IPS-NIHi7 (cell line): ENCODE results near the gene SDR9C7.
"Not testable (repeated sequence)": the region's sequence is repeated elsewhere in the genome, so short reads cannot be mapped to it uniquely, and the experiment has no call there.

Experiments used
- DNase-seq: peaks from one replicate; pipeline ENCODE4 v3.0.0; 2012; ENCODE audit warnings: mixed read lengths; ENCODE audit errors: extremely low spot score

SDR9C7 gene

DNA sequence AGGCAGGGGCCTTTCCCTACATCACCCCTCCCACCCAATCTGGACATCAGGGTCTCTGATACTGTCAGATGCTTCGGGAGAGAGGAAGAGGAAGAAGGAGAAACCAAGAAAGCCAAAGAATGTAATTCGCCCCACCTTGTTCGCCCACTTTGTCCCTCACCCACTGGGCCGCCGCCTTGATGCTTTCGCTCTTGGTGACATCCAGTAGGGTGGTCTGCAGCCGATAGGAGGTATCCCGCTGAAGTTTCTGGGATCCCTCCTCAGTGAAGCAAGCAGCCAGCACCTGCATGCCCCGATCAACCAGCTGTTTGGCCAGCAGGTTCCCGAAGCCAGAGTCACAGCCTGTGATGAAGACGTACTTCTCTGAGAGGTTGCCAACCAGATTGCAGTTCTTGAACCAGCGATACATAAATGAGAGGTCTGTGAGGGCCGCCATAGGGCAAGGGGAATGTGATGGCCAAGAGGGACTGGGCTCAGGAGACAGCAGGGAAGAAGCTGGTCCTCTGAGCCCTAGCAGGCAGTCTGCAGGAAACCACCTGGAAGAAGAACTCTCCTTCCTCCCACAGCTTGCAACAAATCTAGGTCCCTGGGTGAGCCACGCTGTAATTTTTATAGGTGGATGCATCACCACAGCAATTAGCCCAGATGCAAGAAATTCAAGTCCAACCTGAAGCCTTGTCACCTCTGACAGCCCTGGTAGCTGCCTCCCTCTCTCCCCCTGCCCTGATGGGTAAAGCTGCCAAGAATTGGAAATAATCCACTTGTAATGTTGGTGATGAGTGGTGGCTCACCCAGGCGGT is at the start of gene SDR9C7:
Gene SDR9C7 (minus strand): TSS at position 583 of the 800 bp plus-strand sequence. CDS start 147 bp downstream, at position 436.
- no peak for DNase-seq

DNA sequence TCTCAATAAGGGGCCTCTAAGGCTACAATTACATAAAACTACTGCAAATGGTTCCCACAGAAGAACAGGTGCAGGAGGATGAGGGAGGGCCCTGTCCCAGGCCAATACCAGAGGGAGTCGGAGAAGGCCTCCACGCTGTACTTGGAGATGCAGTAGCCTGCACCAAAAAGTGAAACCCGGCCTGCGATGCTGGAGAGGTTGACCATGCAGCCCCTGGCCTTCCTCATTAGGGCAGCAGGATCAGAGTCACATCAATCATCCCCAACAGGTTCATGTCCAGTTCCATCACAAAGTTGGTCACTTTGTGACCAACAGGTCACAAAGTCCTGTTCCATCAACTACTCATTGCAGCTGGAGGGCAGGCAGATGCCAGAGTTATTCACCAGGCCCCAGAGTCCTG is 49.2 kb upstream of the SDR9C7 start:
- no peak for DNase-seq

DNA sequence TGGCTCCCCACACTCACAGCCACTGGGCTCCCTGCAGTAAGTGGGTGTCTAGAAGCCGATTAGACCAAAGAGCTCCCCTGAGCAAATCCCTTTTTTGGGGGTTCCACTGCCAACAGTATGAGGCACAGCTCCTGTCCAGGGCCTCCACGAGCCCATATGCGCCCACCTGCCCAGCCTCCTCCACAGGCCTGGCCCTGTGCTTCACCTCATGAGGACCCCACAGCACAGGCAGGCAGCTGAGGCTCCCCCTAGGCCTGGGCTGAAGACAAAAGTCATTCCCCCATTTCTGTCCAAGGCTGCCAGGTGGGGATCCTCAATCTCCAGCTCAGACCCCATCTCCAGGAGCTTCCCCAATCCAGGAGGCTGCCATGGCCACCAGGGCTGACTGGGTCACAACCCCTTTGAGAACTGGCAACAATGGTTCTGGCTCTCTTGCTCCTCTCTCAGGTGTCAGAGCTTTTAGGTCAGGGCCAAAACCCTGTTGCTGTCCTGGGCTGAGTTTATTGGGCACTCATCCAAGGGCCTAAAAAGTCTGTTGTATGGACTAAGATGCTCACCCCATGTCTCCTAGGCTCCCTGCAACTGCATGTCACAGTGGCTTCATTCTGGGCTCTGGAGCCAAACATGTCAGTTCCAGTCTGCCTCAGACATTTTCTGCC is 48.5 kb upstream of the SDR9C7 start:
- not testable (repeated sequence) for DNase-seq

DNA sequence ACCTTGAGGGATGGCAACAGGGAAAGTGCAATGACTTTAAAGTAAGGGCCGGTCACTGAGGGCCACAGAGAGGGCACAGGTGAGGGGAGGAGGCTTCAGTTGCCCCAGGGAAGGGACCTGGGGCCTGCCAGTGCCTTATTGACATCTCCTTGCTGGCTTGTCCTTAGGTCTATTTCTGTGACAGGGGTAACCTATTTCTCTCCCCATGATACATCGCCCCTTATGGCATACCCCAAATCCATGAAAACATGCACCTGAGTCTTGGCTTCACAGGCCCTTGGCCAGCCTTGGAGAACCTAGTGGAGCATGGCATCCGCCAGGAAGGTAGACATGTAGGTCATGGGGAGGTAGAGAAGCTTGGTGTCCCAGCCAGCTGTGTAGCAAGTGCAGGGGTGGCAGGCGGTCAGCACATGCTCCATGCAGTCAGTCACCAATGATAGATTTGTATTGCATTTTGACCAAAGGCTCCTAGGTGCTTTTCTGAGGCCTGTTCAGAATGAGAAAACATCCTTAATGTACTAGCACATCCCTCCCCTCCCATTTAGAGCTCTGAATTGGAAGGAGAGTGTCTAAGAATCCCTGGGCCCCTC is 46.8 kb upstream of the SDR9C7 start:
- DNase-seq: no peak

DNA sequence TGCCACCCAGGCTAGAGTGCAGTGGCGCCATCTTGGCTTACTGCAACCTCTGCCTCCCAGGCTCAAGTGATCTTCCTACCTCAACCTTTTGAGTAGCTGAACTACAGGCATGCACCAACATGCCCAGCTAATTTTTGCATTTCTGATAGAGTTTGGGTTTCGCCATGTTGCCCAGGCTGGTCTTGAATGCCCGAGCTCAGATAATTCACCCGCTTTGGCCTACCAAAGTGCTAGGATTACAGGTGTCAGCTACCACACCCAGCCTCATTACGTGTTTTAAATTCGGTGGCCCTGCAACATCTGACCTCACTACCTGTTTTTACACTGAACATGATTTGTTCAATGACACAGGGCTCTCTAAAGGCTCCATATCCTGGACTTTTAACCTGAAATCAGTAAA is 46.1 kb upstream of the SDR9C7 start:
- no peak for DNase-seq

DNA sequence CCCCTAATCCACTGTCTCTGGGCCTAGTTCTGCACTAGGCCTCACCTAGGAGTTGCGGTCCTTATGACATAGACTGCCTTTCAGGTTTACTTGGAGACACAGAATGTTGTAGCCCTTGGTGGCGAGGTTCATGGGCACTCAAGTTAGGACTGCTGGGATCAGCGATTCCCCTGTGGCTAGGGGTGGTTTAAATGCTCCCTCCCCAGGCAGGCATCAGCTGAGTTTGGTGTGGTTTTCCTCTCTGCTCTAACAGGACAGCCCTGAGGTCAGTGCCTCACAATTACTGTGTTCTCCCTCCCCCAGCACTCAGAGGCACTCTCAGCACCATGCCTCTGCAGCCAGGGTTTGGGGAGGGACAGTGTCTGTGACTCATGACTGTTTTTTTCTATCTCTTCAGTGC is 45.4 kb upstream of the SDR9C7 start:
- DNase-seq: no peak

DNA sequence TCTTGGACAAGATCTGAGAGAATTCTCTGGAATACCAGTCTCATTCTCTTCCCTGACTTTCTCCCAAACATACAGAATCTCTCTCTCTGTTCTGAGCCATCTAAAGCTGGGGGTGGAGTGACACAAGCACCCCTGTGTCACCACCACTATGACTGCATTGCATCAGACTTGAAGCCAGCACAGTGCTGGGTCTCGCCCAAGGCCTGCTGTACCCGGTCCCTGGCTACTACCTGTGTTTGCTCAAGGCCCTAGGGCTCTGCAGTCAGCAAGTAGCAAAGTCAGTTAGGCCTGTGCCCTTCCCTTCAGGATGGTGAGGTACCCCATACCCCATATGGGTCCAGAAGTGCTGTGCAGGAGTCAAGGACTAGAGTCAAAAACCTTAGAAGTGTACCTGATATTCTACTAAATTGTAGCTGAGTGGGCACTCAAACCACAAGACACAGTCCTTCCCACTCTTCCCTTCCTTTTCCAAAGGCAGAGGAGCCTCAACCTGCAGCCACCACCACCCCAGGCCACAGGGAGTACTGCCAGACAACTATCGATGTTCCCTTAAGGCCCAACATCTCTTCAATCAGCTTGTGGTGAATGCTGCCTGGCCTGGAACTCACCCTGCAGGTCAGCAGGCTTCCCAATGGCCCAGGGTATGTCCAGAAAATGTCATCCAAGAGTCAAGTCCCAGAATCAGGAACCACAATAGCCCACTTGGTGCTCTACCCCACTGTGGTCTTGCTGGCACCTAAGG is 44.4 kb upstream of the SDR9C7 start:
- no peak for DNase-seq

DNA sequence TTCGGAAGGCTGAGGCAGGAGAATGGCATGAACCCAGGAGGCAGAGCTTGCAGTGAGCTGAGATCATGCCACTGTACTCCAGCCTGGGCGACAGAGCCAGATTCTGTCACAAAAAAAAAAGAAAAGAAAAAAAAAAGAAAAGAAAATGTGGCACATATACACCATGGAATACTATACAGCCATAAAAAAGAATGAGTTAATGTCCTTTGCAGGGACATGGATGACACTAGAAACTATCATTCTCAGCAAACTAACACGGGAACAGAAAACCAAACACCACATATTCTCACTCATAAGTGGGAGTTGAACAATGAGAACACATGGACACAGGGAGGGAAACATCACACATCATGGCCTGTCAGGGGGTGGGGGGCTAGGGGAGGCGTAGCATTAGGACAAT is 43.2 kb upstream of the SDR9C7 start:
- DNase-seq: not testable (repeated sequence)

DNA sequence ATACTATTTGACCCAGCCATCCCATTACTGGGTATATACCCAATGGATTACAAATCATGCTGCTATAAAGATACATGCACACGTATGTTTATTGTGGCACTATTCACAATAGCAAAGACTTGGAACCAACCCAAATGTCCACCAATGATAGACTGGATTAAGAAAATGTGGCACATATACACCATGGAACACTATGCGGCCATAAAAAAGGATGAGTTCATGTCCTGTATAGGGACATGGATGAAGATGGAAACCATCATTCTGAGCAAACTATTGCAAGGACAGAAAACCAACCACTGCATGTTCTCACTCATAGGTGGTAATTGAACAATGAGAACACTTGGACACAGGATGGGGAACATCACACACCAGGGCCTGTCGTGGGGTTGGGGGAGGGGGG is 40.0 kb upstream of the SDR9C7 start:
- not testable (repeated sequence) for DNase-seq

DNA sequence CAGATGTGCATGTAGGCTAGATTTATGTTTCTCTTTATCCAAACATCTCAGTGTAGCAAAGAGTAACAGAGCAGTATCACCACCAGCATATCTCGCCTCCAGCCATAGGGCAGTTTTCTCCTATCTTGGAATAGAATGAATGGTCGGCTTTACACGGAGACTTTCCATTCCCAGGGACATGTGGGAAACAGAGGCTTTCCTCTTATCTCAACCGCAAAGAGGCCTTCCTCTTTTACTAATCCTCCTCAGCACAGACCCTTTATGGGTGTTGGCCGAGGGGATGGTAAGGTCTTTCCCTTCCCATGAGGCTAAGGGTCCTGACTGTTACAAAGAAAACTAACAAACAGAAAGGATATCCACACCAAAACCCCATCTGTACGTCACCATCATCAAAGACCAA is 34.7 kb upstream of the SDR9C7 start:
- DNase-seq: not testable (repeated sequence)

DNA sequence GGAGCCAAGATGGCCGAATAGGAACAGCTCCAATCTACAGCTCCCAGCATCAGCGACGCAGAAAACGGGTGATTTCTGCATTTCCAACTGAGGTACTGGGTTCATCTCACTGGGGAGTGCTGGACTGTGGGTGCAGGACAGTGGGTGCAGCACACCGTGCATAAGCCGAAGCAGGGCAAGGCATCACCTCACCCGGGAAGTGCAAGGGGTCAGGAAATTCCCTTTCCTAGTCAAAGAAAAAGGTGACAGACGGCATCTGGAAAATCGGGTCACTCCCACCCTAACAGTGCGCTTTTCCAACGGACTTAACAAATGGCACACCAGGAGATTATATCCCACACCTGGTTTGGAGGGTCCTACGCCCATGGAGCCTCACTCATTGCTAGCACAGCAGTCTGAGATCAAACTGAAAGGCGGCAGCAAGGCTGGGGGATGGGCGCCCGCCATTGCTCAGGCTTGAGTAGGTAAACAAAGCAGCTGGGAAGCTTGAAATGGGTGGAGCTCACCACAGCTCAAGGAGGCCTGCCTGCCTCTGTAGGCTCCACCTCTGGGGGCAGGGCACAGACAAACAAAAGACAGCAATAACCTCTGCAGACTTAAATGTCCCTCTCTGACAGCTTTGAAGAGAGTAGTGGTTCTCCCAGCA is 31.9 kb upstream of the SDR9C7 start:
- DNase-seq: not testable (repeated sequence)

DNA sequence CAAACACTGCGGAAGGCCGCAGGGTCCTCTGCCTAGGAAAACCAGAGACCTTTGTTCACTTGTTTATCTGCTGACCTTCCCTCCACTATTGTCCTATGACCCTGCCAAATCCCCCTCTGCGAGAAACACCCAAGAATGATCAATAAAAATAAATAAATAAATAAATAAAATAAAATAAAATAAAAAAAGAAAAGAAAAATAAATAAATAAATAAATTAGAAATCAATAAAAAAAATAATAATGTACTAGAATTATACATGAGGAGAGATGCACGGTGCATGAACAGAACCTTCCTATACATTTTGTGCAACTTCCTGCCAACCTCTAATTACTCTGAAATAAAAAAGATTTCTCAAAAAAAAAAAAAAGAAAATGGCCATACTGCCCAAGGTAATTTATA is 30.9 kb upstream of the SDR9C7 start:
- not testable (repeated sequence) for DNase-seq

DNA sequence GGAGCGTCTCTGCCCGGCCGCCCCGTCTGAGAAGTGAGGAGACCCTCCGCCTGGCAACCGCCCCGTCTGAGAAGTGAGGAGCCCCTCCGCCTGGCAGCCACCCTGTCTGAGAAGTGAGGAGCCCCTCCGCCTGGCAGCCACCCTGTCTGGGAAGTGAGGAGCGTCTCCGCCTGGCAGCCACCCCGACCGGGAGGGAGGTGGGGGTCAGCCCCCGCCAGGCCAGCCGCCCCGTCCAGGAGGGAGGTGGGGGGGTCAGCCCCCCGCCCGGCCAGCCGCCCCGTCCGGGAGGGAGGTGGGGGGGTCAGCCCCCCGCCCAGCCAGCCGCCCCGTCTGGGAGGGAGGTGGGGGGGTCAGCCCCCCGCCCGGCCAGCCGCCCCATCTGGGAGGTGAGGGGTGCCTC is 29.3 kb upstream of the SDR9C7 start:
- not testable (repeated sequence) for DNase-seq

DNA sequence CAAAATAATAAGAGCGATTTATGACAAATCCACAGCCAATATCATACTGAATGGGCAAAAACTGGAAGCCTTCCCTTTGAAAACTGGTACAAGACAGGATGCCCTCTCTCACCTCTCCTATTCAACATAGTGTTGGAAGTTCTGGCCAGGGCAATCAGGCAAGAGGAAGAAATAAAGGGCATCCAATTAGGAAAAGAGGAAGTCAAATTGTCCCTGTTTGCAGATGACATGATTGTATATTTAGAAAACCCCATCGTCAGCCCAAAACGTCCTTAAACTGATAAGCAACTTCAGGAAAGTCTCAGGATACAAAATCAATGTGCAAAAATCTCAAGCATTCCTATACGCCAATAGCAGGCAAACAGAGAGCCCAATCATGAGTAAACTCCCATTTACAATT is 28.0 kb upstream of the SDR9C7 start:
- not testable (repeated sequence) for DNase-seq

DNA sequence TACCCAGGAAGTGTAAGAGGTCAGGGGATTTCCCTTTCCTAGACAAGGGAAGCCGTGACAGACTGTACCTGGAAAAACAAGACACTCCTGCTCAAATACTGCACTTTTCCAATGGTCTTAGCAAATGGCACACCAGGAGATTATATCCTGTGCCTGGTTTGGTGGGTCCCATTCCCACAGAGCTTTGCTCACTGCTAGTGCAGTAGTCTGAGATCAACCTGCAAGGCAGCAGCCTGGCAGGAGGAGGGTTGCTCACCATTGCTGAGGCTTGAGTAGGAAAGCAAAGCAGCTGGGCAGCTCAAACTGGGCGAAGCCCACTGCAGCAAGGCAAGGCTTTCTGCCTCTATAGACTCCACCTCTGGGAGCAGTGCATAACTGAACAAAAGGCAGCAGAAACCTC is 24.2 kb upstream of the SDR9C7 start:
- no peak for DNase-seq

DNA sequence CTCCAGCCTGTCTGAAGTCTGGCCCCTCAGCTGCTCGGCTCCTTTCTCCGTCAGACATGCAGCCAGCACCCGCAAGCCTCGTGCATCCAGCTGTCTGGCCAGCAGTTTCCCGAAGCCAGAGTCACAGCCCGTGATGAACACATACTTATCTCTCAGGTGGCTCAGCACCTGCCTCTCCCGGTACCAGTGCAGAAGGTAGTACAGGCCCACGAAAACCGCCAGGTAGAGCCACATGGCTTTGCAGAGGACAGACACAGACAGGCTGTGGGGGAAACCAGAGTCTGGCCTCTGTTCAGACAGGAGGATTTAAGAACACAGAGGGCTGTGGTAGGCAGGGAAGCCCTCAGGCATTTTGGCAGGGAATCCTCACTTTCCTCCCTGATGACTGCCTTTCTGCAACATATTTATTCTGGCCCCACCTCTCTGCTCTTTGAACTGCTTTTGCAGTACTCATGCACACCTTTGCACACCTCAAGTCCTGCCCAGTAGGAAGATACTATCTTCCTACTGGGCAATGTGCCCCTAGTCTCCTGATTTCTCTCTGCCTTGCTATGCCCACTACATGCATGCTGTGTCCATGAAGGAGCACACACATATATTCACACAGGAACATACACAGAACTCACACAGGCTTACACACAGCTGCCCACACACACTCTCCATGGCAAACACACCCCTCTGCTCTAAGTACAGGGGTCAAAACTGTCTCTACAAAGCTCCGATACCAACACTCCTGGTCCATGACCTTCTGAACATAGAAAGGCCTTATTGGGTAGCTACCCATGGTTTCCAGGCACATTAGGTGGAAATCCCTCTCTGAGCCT is 23.2 kb upstream of the SDR9C7 start, which contains the start of gene RDH16:
Gene RDH16 (minus strand): TSS at position 380 of the 824 bp plus-strand sequence. CDS start 146 bp downstream, at position 234.
- DNase-seq: peak; percentile 5

DNA sequence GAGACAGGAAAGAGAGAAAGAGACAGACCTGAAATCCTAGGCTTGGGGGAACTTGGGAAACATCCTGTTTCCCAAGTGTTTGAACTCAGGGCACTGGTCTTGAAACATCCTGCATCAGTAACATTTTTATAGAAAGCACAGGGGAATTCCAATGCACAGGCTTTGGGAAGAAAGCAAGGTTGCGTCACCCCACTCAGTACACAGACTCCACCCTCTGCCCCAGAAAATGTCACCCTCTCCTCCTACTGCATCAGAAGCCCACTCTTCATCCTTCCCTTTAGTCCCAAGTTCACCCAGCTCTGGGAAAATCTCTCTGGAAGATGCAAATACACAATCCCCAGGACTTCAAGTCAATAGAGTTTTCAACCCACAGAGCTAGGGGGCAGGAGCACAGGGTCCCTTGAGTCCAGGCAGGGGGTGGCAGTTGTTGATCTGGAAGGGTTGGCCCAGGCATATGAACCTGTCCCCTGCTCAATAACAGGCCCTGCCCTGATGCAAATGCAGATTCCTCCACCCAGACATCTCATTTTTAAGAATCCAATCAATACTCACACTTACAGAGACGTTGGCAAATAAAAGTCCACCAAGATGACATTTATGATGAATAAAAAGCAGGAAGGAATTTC is 21.5 kb upstream of the SDR9C7 start:
- no peak for DNase-seq

DNA sequence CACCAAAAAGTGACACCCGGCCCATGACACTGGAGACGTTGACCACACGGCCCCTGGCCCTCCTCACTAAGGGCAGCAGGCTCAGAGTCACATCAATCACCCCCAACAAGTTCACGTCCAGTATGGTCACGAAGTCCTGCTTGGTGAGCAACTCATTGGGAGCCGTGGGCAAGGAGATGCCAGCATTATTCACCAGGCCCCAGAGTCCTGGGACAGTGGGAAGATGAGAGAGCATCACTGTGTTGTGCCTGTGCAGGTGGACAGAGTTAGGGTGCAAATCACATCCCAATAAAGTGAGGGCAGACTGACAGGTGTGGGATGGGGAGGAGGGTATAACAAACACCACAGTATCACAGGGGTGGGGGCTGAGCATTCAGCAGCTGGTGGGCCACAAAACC is 20.7 kb upstream of the SDR9C7 start:
- DNase-seq: peak; percentile 7

DNA sequence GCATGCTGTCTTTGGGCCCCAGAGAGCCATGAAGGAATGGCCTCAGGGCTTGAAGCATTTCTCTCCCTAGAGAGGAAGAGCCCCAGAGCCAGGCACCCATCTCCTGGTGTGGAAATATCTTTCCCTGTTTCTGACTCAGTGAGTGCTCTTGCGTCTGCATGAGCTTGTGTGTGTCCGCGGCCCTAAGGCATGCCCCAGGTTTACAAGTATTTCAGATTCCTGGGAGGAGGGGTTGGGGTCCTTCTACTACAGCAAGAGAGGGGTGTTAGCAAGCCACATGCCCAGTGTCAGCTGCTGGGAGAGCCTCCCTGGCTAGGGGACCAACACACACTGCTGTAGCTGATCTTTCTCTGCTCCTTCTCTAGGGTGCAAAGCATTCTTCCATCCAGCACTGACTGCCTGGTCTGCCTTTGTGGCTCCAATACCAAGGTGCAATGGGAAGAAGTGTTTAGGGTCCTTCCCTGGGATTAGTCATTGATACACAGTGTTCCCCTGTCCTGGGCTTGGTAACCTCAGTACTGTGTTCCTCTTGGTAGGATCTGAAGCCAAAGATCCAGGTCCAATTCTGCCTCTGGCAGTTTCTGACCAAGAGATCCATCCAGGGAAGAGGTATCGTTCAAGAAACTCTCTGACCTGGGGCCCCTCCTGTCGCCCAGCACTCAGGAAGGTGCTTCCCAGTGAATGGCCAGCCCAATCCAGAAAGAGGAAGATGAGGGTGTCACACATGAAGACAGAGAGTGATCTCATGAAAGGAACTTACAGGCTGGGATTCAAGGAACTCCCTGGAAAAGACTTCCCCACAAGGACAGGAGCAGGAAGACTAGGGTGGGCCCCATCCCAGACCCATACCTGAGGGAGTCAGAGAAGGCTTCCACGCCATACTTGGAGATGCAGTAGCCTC is 20.1 kb upstream of the SDR9C7 start:
- DNase-seq: no peak
